ENCODE measurements around the gene MT1X.

Gene MT1X

GRCh38 chr16:56682703-56683397, 580 bp downstream of the MT1X start:
- DNase-seq: no peak
- Mint-ChIP-seq H3K27ac (no peak overlapping the region), H3K4me3 (peak overlapping the region; percentile 89), H3K27me3 (ENCODE audit: low read depth, poor library complexity) (peaks cover 50% of the 10 kb centered on the region), H3K36me3 (ENCODE audit: low read depth) (peaks cover 8% of the 10 kb centered on the region), H3K4me1 (peaks cover 14% of the 10 kb centered on the region), H3K9me3 (peaks cover 20% of the 10 kb centered on the region)
- TF ChIP-seq CTCF (IDR thresholded peaks at IDR 0.05): no peak

GRCh38 chr16:56683424-56684172, 1.3 kb downstream of the MT1X start:
- TF ChIP-seq CTCF (IDR thresholded peaks at IDR 0.05): no peak
- Mint-ChIP-seq H3K4me1 (peaks cover 14% of the 10 kb centered on the region), H3K36me3 (ENCODE audit: low read depth) (peaks cover 8% of the 10 kb centered on the region), H3K9me3 (peaks cover 26% of the 10 kb centered on the region), H3K4me3 (peak overlapping the region; percentile 89), H3K27me3 (ENCODE audit: low read depth, poor library complexity) (peaks cover 50% of the 10 kb centered on the region), H3K27ac (no peak overlapping the region)
- no peak for DNase-seq

- Mint-ChIP-seq H3K27me3 (ENCODE audit: low read depth, poor library complexity) (peaks cover 47% of the 10 kb centered on the region), H3K27ac (no peak overlapping the region), H3K9me3 (peaks cover 29% of the 10 kb centered on the region), H3K4me3 (no peak overlapping the region), H3K36me3 (ENCODE audit: low read depth) (peaks cover 8% of the 10 kb centered on the region), H3K4me1 (peaks cover 14% of the 10 kb centered on the region)
- TF ChIP-seq CTCF (IDR thresholded peaks at IDR 0.05): no peak
- no peak for DNase-seq
Observed at GRCh38 chr16:56684256-56684925, 2.1 kb downstream of the MT1X start.

- Mint-ChIP-seq H3K36me3 (ENCODE audit: low read depth) (peaks cover 8% of the 10 kb centered on the region), H3K4me1 (peaks cover 14% of the 10 kb centered on the region), H3K27me3 (ENCODE audit: low read depth, poor library complexity) (peaks cover 44% of the 10 kb centered on the region), H3K27ac (no peak overlapping the region), H3K9me3 (peaks cover 29% of the 10 kb centered on the region), H3K4me3 (no peak overlapping the region)
- no peak for TF ChIP-seq CTCF (IDR thresholded peaks at IDR 0.05)
- DNase-seq: no peak
Observed at GRCh38 chr16:56684926-56685590, 2.8 kb downstream of the MT1X start.

GRCh38 chr16:56686758-56687157, 4.5 kb downstream of the MT1X start:
- peaks cover 40% of the 10 kb centered on the region for H3K27me3 Mint-ChIP-seq (ENCODE audit: low read depth, poor library complexity)
- no peak for TF ChIP-seq CTCF (IDR thresholded peaks at IDR 0.05)
- no peak for DNase-seq
- H3K27ac Mint-ChIP-seq: no peak overlapping the region
- H3K9me3 Mint-ChIP-seq: peaks cover 29% of the 10 kb centered on the region
- no peak overlapping the region for H3K4me3 Mint-ChIP-seq
- peaks cover 8% of the 10 kb centered on the region for H3K4me1 Mint-ChIP-seq
- peaks cover 8% of the 10 kb centered on the region for H3K36me3 Mint-ChIP-seq (ENCODE audit: low read depth)

Data from nephron progenitor cell (in vitro differentiated cells).